Stromal cell of bone marrow (primary cell): Measurements from ENCODE around the gene SMARCB1.

Experiments
- DNase-seq: peaks from one replicate; pipeline ENCODE4 v3.0.0-alpha.2; 2012; ENCODE audit warnings: low read depth

SMARCB1 gene

DNA sequence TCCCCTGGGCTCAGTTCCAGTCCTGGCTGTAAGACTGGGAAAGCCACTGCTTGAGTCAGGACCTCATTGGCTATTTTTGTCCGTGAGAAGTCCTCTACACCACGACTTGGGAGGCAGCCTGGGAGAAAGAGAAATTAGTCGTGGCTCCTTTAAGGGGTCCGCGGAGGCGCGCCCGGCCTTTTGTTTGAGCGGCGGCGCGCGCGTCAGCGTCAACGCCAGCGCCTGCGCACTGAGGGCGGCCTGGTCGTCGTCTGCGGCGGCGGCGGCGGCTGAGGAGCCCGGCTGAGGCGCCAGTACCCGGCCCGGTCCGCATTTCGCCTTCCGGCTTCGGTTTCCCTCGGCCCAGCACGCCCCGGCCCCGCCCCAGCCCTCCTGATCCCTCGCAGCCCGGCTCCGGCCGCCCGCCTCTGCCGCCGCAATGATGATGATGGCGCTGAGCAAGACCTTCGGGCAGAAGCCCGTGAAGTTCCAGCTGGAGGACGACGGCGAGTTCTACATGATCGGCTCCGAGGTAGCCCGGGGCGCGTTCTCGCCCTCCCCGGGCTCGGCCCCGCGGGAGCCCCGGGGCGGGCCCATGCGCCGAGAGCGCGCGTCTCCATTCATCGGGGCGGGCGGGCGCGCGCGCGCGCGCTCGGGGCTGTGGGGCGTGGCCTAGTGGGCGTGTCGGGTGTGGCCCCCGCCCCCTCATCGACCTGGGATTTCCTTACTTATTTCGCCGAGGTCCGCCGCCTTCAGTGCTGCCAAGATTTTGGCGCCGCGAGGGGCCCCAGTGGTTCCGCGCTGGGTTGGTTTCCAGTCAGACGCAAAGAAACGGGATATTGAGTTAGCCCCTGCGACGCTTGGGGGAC is at the start of gene SMARCB1:
SMARCB1 (plus strand) TSS at position 215 of the 848 bp plus-strand sequence; CDS start at position 419, 204 bp downstream.
- peak; percentile 88 for DNase-seq

DNA sequence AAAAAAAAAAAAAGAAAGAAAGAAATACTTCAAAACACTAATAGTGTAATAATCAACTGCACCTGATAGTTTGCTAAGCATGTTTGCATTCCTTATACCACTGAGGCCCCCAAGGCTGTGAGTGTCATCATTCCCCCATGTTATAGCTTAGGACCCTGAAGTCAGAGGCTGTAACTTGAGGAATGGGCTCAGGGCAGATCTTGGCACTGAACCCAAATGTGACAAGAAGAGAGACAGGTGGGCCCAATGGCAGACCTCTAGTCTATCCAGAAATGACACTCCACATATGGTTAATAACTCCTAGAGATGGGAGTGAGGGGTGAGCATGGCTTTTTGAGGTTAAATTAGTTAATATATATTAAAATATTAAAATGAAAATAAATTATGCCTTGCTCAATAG is 49.1 kb upstream of the SMARCB1 start:
- no peak for DNase-seq

DNA sequence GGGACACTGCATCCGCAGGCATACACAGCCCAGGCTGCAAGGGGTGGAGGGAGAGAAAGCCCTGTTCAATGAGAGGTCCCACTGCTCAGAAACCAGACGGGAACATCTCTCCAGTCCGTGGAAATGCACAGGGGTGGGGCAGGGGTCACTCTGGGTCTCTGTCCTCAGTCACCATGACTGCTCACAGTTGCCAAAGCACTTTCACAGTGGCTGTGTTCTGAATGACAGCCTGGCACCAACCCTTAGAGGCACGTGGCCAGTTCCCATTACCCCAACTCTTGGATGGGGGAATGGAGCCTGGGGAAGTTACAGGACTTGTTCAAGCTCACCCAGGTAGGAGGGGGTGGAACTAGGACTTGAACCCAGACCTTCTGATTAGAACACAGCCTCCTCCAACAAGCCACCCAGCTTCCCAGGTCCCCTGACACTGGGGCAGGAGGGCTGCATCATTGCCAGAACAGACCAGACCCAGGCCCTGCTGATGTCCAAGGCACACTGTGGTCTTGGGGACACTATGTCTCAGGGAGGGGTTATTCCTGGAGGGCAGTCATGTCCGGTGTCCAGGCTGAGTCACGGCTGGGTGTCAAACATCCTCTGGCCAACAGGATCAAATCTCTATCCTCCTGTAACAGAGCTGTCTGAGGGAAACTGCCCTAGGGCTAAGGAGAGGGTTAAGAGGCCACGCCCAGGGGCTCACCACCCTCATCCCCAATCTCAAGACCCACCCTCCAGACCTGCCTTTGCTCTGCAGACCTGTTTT is 44.1 kb upstream of the SMARCB1 start:
- no peak for DNase-seq

DNA sequence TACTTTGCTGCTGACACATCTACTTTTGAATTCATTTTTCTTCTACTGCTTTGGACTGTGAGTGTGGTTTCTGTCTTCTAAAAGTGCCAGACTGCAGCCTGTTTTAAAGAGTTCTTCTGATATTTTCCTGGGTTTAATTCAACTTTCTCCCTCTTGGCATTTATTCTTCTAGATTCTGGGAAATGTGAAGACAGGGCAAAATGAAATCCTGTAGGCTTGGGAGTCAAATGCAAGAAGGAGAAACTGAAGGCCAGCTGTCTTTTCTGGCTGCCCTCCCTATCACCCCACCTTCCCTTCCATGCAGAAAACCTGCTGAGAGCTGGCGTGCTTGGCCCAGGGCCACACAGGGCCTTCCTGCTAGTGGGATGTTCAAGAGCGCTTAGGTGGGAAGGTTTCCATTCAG is 43.5 kb upstream of the SMARCB1 start:
- DNase-seq: no peak

DNA sequence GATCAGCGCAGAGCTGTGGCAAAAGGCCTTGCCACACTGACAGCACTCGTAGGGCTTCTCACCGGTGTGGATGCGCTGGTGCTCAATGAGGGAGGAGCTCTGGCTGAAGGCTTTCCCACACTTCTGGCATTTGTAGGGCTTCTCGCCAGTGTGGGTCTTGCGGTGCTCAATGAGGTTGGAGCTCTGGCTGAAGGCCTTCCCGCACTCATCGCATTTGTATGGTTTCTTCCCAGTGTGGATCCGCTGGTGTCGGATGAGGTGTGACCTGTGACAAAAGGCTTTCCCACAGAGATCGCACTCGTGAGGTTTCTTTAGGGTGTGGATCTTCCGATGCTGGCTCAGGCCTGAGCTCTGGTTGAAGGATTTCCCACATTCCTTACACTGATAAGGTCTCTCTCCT is 42.8 kb upstream of the SMARCB1 start:
- no peak for DNase-seq

DNA sequence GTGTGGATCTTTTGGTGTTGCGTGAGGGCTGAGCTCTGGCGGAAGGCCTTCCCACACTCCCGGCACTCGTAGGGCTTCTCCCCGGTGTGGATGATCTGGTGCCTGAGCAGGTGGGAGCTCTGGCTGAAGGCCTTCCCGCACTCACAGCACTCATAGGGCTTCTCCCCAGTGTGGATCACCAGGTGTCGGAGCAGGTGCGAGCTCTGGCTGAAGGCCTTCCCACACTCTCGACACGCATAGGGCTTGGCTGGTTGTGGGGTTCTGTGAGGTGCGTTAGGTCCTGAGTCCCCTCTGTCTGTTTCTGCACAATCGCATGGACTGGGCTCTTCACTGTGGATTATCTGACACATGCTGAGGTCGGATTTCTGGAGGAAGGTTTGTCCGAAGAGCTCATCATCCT is 42.3 kb upstream of the SMARCB1 start:
- no peak for DNase-seq

DNA sequence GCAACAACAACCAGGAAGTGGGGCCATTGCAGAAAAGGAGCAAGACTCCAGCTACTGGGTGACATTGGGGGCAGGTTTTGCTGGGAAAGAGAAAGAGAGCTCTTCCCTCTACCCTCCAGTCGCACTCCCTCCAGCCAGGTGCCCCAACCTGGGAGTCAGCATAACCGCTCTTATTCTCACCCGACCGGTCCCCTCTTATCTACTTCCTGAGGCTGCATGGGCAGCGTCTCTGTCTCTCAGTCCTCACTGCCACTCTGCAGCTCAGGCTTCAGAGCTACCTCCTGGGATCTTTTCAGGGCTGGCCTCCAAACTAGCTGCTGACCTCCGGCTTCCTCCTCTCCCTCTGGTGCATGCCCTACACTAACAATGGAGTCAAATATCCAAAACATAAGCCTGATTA is 41.0 kb upstream of the SMARCB1 start:
- DNase-seq: no peak

DNA sequence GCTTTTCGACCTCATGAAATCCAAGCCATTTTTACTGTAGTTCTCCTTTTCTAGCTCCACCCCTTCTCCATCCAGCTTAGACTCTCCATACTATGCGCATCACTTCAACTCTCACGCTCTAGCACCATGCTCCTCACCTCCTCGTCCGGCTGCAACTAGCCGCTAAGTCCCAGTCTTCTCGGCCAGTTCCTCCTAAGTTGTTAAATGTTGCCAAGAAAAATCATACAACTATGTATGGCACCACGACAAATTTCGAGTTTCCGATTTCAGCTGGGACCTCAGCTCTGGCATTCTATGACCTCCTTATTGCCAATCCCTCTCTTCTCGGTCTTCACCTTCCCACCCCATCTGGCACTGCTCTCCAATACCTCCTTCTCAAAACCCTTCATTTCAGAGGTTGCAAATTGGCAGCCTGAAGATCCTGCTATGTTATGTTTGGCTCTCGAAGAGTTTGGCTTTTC is 36.9 kb upstream of the SMARCB1 start:
- no peak for DNase-seq

DNA sequence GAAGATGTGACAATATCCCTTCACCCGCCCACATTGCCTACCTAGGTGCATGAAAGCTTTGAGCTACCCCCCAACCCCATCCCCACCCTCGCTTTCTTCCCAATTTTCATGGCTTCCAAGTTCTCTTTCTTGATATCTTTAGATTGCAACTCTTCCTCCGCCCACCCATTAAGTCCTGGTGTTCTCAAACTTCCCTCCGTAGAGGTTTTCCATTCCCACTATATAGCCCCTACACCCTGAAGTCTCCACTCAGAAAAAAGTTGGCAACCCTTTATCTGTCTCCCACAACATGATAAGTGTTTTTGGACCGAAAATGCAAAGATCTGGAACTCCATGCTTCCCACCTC is 36.4 kb upstream of the SMARCB1 start:
- no peak for DNase-seq

DNA sequence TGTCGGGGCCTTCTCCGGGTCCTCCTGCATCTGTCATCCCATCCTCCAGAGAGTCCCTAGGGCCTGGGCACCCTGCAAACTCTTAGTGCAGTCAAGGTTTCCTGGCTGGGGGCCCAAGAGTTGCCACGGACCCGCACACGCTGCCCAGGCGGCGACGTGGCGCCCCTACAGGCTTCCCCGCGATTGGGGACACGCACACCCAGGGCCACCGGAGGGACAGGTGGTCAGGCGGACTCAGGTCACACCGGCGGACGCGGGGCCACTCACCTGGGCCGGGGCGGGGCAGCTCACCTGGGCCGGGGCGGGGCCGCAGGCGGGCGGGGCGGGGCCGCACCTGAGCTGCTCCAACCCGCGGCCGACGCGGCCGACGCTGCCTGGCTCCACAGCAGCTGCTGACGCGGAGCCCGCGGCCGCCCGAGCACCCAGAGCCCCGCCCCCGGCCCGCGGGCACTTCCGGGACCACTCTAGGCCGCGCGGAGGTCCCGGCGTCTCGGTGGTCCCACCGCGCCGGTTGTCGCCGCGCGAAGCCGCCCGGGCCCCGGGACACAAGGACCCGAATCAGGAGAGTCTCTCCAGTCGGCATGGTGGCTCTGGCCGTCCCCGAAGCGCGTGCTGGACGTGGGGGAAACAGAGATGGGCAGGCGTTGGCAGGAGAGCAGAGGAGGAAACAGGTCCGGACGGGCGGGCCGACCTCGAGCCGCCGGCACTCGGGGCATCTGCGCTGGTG is 35.9 kb upstream of the SMARCB1 start, which contains the start of gene ZNF70:
ZNF70 (minus strand) TSS at position 399 of the 727 bp plus-strand sequence. CDS start 5,972 bp downstream, outside the sequence.
- DNase-seq: peak; percentile 54

DNA sequence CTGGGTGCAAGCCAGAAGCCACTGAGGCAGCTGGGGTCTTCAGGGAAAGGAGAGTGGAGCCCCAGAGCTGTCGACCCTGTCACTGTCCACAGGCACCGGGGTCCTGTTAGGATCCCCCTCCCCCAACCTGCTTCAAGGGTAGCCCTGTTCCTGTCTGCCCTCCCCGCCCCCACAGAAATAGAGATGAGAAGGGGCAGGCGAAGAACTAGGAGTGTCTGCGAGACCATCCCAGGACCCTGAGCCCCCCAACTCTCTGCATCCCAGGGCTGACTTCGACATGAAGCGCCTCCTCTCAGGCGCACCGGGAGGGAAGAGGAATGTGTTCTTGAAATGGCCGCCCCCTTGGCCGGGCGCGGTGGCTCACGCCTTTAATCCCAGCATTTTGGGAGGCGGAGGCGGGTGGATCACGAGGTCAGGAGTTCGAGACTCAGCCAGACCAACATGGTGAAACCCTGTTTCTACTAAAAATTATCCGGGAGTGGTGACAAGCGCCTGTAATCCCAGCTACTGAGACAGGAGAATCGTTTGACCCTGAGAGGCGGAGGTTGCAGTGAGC is 35.2 kb upstream of the SMARCB1 start:
- DNase-seq: no peak

DNA sequence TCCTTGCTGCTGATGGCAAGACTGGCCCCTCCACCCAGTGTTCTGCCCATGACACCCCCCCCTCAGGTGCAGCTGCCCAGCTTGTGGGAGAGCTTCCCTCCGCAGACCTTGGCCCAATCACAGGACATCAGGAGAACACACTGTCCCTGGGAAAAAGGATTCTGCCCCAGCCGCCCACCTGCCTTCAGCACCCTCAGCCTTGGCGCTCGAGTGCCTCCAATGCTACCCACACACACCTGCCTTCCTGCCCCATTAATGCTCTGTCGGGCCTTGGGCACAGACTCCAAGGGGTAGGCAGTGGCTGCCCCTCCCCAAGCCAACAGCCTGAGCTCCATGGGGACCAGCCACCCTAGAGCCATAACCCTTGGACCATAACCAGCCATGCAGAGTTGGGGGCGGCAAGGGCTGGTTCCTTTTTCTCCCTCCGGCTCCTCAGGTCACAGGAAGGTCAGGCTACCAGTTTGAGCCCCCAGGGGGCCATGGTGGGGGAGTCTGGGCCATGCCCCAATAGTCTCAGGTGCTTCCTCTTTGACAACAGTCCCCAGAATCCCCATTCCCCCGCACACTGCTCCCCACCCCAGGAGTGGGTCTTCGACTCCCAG is 34.6 kb upstream of the SMARCB1 start:
- no peak for DNase-seq

DNA sequence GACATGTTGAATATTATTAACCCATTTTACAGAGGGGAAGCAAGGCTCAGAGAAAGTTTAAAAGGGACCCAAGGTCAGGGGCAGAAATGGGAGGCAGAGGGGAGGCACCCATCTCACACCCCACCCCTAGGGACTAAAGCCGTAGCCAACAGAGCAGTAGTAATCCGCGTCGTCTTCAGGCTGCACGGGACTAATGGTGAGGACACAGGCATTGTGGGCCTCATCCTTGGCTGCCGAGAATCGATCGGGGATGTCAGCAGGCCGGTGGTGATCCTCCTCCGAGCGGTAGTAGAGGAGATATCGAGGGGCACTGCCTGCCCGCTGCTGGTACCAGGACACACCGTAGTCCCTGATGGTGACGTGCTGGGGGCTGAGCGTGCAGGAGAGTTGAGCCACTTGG is 34.0 kb upstream of the SMARCB1 start:
- DNase-seq: no peak

DNA sequence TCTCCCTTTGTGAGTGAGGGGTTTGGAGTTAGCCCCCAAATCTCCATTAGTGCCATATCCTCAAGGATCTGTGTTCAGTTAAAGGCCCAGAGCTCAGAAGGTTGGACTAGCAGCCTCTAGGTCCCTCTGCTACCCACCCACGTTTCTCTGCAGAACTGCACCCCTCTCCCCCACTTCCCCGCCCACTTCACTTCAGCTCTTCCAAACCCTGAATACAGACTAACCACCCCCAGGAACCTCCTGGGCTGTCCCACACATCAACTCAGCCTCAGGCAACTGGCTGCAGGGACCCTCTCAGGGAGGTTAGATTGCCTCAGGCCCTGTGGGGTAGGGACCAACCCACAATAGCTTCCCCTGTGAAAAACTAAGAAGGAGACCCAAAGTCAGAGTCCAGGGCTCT is 33.4 kb upstream of the SMARCB1 start:
- DNase-seq: no peak

DNA sequence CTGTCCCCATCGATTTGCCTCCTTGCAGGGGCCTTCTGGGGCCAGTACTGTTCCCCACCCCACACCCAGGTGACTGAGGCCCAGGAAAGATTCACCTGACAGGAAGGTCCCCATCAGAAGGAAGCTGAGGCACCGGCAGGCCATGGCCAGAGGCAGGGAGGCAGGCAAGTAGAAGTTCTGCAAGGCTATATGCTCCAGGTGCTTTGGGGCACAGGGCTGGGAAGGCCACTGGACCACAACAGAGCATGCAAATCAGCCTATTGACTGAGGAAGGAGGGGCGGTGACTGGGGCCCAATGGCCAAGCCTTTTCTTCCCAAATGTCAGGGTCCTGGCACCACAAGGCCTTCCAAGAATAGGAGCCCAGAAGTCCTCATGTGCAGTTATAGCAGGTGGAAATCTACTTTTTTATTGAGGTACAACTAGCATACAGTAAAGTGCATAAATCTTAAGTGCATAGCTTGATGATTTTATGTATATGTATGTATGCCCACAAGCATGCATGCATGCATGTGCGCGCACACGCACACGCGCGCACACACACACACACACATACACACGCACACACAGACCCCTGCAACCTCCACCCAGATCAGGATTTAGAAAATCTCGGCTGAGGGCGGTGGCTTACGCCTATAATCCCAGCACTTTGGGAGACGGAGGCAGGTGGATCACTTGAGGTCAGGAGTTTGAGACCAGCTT is 32.4 kb upstream of the SMARCB1 start, which contains the start of gene VPREB3:
VPREB3 (minus strand) TSS at position 206 of the 700 bp plus-strand sequence; CDS start at position 144, 62 bp downstream.
- no peak for DNase-seq

DNA sequence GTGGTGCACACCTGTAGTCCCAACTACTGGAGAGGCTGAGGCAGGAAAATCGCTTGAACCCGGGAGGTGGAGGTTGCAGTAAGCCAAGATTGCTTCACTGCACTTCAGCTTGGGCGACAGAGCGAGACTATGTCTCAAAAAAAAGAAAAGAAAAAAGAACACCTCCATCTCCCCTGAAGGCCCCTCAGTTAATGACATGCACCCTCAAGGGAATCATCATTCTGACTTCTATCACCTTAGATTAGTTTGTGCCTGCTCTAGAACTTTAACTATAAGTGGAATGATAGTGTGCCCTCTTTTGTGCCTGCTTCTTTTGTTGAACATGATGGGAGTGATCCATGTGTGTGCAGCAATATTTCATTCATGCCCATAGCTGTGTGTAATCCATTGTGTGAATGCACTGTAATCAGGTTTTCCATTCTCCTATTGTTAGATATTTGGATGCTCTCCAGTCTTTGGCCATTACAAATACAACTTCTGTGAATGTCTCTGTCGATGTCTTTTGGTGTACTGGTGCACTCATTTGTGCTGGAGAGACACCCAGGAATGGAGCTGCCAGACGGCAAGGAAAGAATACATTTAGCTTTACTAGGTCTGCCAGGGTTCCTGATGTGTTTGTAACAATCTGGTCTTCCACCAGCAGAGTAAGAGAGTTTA is 31.7 kb upstream of the SMARCB1 start:
- DNase-seq: no peak

DNA sequence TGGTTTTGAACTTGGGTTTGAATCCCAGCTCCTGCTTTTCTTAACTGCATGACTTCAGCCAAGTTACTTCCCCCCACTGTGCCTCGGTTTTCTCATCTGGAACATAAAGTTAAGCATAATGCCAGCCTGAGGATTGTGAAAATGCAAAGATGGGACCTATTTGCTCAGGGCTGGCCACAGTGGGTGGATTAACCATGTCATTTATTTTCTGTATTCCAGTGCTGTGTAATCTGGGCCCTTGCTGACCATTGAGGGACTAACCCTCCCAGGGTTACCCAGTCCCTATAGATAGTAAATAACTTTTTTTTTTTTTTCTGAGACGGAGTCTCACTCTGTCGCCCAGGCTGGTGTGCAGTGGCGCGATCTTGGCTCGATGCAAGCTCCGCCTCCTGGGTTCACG is 31.1 kb upstream of the SMARCB1 start:
- no peak for DNase-seq

DNA sequence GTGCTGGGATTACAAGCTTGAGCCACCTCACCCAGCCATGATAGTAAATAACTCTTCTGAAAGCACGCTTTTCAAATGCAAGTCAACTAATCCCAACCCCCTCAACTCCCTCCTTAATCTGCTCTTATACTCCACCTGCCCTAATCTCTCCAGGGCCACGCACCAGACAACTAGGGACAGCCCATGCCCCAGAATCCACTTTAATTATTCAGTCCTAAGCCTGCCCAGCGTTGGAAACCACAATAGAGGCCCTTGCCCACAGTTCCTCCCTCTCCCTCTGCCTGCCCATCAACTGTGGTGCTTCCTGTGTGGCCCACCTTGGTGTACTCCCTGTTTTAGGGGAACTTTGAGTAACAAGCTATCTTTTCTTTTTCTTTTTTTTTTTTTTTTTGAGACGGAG is 29.9 kb upstream of the SMARCB1 start:
- no peak for DNase-seq

DNA sequence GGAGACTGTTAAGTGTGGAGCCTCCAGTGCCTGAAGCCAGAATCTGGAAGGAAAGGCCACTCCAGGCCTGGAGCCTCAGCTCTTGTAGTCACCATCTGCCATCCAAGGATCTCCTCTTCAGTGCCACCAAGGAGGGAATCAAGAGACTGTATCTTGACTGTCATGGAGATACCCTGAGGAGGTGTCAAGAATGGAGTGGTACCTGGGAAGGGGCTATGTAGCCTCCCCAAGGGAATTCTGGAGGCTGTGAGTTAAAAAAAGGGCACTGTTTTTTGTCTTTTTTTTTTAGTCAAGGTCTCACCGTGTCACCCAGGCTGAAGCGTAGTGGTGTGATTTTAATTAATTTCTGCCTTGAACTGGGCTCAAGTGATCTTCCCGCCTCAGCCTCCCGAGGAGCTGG is 27.2 kb upstream of the SMARCB1 start:
- DNase-seq: no peak

DNA sequence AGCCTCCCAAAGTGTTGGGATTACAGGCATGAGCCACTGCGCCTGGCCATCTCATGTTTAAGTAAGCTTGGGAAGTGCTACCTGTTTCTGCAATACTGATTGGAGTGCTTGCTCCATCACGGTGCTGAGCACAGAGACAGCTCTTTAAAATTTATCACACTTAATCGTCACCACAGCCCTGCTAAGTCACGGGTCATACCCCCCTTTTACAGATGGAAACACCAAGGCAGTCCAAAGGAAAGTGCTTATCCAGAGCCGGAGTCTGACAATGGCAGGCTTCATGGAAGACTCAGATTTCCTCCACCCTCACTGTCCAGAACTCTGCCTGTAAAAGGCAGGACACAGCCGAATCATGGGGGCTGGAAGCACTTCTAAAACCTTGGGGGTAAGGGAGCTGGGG is 26.7 kb upstream of the SMARCB1 start:
- no peak for DNase-seq
